ENCODE results near the gene IL13RA1. TPM values are rescaled to one million over a fixed set of nuclear protein-coding genes. Genes with fewer than 3 reads are reported as not detected.

IL13RA1 gene
- total RNA-seq, 4 donors from 2014 or later = 53.1 to 101 (median 85.2) TPM

DNA sequence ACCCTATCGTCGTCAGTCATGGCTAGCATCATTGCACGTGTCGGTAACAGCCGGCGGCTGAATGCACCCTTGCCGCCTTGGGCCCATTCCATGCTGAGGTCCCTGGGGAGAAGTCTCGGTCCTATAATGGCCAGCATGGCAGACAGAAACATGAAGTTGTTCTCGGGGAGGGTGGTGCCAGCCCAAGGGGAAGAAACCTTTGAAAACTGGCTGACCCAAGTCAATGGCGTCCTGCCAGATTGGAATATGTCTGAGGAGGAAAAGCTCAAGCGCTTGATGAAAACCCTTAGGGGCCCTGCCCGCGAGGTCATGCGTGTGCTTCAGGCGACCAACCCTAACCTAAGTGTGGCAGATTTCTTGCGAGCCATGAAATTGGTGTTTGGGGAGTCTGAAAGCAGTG, 97.8 kb downstream of the IL13RA1 start:
- Histone ChIP-seq H3K4me1 (peaks cover 0 to 17% (median 12%) of the 10 kb centered on the region in 4 donors), H3K27ac (replicated peaks in 1 of 4) (no peak overlapping the region), H3K9me3 (peaks cover 0 to 4% (median 0%) of the 10 kb centered on the region in 4 donors), H3K36me3 (no peaks in the 10 kb centered on the region), H3K27me3 (peaks cover 0 to 4% (median 0%) of the 10 kb centered on the region in 4 donors), H3K4me3 (no peak overlapping the region)
- TF ChIP-seq POLR2A (IDR thresholded peaks at IDR 0.05; ENCODE audit: low read depth) (no peak), CTCF (IDR thresholded peaks at IDR 0.05) (no peak), POLR2AphosphoS5 (IDR thresholded peaks at IDR 0.05) (no peak), EP300 (IDR thresholded peaks at IDR 0.05) (no peak)
- WGBS = 71% methylated on average over 15 of the region's 16 CpGs
- intact Hi-C loops (cut with DNase I) = no loop called here
- no peak for DNase-seq (ENCODE audit: extremely low spot score)

- no peaks in the 10 kb centered on the region for H3K9me3 ChIP-seq
- TF ChIP-seq POLR2AphosphoS5 (IDR thresholded peaks at IDR 0.05) (peak in 1 of 2 donors; percentile 59), CTCF (IDR thresholded peaks at IDR 0.05) (peak; percentile 65 to 82 (median 68)), POLR2A (IDR thresholded peaks at IDR 0.05; ENCODE audit: low read depth) (no peak), EP300 (IDR thresholded peaks at IDR 0.05) (no peak)
- peak overlapping the region in 1 of 4 donors; percentile 10 for H3K27ac ChIP-seq (replicated peaks in 1 of 4)
- DNase-seq (ENCODE audit: extremely low spot score) = no peak
- peak overlapping the region; percentile 50 to 63 (median 52) for H3K4me3 ChIP-seq
- peaks cover 0 to 6% (median 3%) of the 10 kb centered on the region in 4 donors for H3K4me1 ChIP-seq
- H3K36me3 ChIP-seq = no peaks in the 10 kb centered on the region
- intact Hi-C loops (cut with DNase I) = no loop called here
- 64% methylated on average over 7 of the region's 50 CpGs for WGBS
- H3K27me3 ChIP-seq = no peaks in the 10 kb centered on the region
Measured at GRCh38 chrX:118839334-118839958, 112.0 kb downstream of the IL13RA1 start.

Small RNA genes within 50 kb of the gene (small RNA-seq; reads per million reads assigned to genes)
- gene RF00566 = 0 reads per million in 3 donors

Other genes starting within 250 kb of the IL13RA1 start
- gene DOCK11, start 231.8 kb upstream of the IL13RA1 start, total RNA-seq = 100 to 1,000 TPM in 1 of 4 donors, 10 to 100 TPM in 3; 62.0 to 103 (median 64.7) TPM
- 1 to 10 TPM in 1 of 4 donors, under 1 TPM in 2, not detected in 1; 0.11 to 1.2 (median 0.45) TPM for gene ZCCHC12, start 96.2 kb downstream of the IL13RA1 start, total RNA-seq
- gene LONRF3, start 247.0 kb downstream of the IL13RA1 start, total RNA-seq = 10 to 100 TPM; 14.3 to 19.9 (median 17.5) TPM